ENCODE data around the gene NHLH2. TPM values are rescaled to one million over a fixed set of nuclear protein-coding genes. Genes with fewer than 3 reads are reported as not detected.

NHLH2 gene
- total RNA-seq, 2 donors from 2014 or later: not detected

- TF ChIP-seq CTCF (IDR thresholded peaks at IDR 0.05): peak; percentile 65
- DNase-seq (ENCODE audit: low spot score): no peak
- Histone ChIP-seq H3K4me3 (no peak overlapping the region), H3K9me3 (no peaks in the 10 kb centered on the region), H3K36me3 (no peaks in the 10 kb centered on the region), H3K4me1 (ENCODE audit: control insufficient read depth in 1 of 2, low read depth in 2 of 2) (no peaks in the 10 kb centered on the region), H3K27me3 (replicated peaks; ENCODE audit: insufficient read depth) (no peaks in the 10 kb centered on the region), H3K27ac (no peak overlapping the region)
- ATAC-seq (ENCODE audit: insufficient number of reproducible peaks, low FRiP score, low read depth): no peak
These were observed 33.2 kb downstream of the NHLH2 start for GRCh38 chr1:115807723-115808122.

GRCh38 chr1:115805597-115805996 is 35.3 kb downstream of the NHLH2 start:
- H3K4me1 ChIP-seq (ENCODE audit: control insufficient read depth in 1 of 2, low read depth in 2 of 2): no peaks in the 10 kb centered on the region
- no peak for TF ChIP-seq CTCF (IDR thresholded peaks at IDR 0.05)
- no peak overlapping the region for H3K4me3 ChIP-seq
- DNase-seq (ENCODE audit: low spot score) (no peak), ATAC-seq (ENCODE audit: insufficient number of reproducible peaks, low FRiP score, low read depth) (no peak)
- H3K36me3 ChIP-seq: no peaks in the 10 kb centered on the region
- no peaks in the 10 kb centered on the region for H3K9me3 ChIP-seq
- no peak overlapping the region for H3K27ac ChIP-seq
- H3K27me3 ChIP-seq (replicated peaks; ENCODE audit: insufficient read depth): no peaks in the 10 kb centered on the region

- H3K27ac ChIP-seq: no peak overlapping the region
- no peak overlapping the region for H3K4me3 ChIP-seq
- no peak for ATAC-seq (ENCODE audit: insufficient number of reproducible peaks, low FRiP score, low read depth)
- H3K36me3 ChIP-seq: no peaks in the 10 kb centered on the region
- no peak for TF ChIP-seq CTCF (IDR thresholded peaks at IDR 0.05)
- H3K4me1 ChIP-seq (ENCODE audit: control insufficient read depth in 1 of 2, low read depth in 2 of 2): no peaks in the 10 kb centered on the region
- no peaks in the 10 kb centered on the region for H3K27me3 ChIP-seq (replicated peaks; ENCODE audit: insufficient read depth)
- no peak for DNase-seq (ENCODE audit: low spot score)
- no peaks in the 10 kb centered on the region for H3K9me3 ChIP-seq
These were observed 38.5 kb downstream of the NHLH2 start for GRCh38 chr1:115802416-115802815.

- Histone ChIP-seq H3K27me3 (replicated peaks; ENCODE audit: insufficient read depth) (no peaks in the 10 kb centered on the region), H3K4me3 (no peak overlapping the region), H3K27ac (no peak overlapping the region), H3K4me1 (ENCODE audit: control insufficient read depth in 1 of 2, low read depth in 2 of 2) (no peaks in the 10 kb centered on the region), H3K36me3 (no peaks in the 10 kb centered on the region), H3K9me3 (no peaks in the 10 kb centered on the region)
- ATAC-seq (ENCODE audit: insufficient number of reproducible peaks, low FRiP score, low read depth): no peak
- TF ChIP-seq CTCF (IDR thresholded peaks at IDR 0.05): no peak
- DNase-seq (ENCODE audit: low spot score): no peak
These were observed 43.4 kb downstream of the NHLH2 start for GRCh38 chr1:115797486-115797885.

GRCh38 chr1:115796897-115797296 is 44.0 kb downstream of the NHLH2 start:
- Histone ChIP-seq H3K4me1 (ENCODE audit: control insufficient read depth in 1 of 2, low read depth in 2 of 2) (no peaks in the 10 kb centered on the region), H3K27me3 (replicated peaks; ENCODE audit: insufficient read depth) (no peaks in the 10 kb centered on the region), H3K27ac (no peak overlapping the region), H3K36me3 (no peaks in the 10 kb centered on the region), H3K9me3 (no peaks in the 10 kb centered on the region), H3K4me3 (no peak overlapping the region)
- DNase-seq (ENCODE audit: low spot score) (no peak), ATAC-seq (ENCODE audit: insufficient number of reproducible peaks, low FRiP score, low read depth) (no peak)
- no peak for TF ChIP-seq CTCF (IDR thresholded peaks at IDR 0.05)

Measured in thoracic aorta (tissue), 2 donors.